Measurements from ENCODE around the gene CDK11B.
A peak's percentile ranks its signal among the peaks of the same experiment; 100 is the strongest.

Gene CDK11B

DNA sequence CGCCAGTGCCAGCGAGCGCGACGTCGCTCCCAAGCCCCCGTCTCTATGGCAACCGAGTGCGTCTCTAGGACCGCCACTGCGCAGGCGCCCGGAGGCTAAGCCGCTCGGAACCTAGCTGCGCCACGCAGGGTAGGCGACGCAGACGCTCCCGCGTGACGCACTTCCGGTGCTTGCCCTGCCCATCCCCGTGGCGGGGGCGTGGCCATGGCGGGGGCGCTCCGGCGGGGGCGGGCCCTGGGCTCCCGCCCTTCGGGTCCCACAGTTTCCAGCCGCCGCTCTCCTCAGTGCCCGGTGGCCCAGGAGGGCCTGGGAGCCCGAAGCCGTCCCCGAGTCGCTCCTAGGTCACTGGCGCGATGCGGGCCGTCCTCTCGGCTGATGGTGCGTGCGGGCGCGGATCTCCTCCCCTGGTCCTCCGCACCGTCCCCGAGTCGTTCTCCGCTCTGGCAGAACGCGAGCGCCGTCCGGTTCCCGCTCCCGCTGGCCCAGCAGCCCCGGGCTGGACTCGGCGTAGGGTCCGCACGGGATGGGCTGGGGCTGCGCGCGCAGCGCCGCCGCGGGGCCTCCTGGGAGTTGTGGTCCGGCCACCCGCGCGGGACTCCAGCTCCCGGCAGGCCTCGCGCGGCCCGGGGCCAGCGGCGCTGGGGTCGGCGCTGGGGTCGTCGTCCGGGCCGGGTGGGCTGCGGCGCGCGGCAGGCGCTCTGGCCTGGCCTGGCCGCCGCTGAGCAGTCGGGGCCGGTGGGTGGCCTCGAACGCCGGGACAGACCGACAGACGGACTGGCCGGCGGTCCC, 43.4 kb downstream of the CDK11B start, which contains the start of gene MIB2:
MIB2 (plus strand) TSS at position 245 of the 789 bp plus-strand sequence. CDS start 7,953 bp downstream, outside the sequence.
- peak; percentile 100 for DNase-seq (ENCODE audit: low spot score)

GRCh38 chr1:1614954-1615255, 43.9 kb downstream of the CDK11B start:
- no peak for DNase-seq (ENCODE audit: low spot score)

DNA sequence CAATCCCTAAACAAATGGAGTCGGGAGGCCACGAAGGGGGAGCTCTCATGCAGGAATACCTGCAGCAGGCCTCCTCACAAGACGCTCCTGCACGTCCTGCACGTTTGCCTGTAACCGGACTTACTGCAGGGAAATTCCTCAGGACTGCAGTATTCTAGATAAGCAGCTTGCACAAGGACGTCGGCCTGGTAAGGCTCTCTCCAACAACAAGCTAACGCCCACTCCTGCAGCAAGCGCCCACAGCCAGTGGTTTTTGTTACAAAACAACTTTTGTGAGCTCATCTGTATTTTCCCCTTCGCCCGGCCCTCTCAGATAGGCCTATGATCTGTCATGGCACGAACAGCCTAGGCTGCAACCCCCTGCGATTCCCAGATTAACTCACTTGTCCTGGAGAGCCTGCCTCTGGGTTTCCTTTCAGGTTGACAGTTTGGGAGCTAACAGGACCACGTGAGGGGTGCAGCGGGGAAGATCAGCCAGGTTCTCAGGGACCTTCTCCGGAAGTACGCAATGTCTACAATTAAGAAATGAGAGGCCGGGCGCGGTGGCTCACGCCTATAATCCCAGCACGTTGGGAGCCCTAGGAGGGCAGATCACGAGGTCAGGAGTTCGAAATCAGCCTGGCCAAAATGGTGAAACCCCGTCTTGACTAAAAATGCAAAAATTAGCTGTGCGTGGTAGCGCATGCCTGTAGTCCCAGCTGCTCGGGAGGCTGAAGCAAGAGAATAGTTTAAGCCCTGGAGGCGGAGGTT, 44.4 kb downstream of the CDK11B start:
- DNase-seq (ENCODE audit: low spot score): peak; percentile 76

GRCh38 chr1:1613509-1614082, 45.2 kb downstream of the CDK11B start:
- DNase-seq (ENCODE audit: low spot score): no peak

- DNase-seq (ENCODE audit: low spot score): no peak
Measured at GRCh38 chr1:1612104-1612400, 46.8 kb downstream of the CDK11B start.

DNA sequence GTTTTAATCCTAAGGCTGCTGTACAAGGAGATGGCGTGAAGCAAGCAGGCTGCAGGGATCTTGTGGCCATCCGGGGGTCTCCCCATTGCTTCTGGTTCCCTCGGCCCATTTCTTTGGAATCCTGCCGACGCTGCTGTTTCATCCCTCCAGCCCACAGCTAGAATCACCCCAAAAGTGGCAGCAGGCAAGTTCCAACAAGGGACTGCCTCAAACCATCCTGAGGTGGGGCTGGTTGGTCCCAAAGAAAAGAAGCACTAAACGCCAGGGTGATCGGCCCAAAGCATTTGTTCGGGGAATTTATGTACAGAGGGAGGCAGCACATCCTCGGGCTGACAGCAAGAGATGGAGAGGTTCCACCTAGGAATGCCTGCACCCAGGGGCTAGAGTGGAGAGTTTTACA, 48.0 kb downstream of the CDK11B start:
- no peak for DNase-seq (ENCODE audit: low spot score)

DNA sequence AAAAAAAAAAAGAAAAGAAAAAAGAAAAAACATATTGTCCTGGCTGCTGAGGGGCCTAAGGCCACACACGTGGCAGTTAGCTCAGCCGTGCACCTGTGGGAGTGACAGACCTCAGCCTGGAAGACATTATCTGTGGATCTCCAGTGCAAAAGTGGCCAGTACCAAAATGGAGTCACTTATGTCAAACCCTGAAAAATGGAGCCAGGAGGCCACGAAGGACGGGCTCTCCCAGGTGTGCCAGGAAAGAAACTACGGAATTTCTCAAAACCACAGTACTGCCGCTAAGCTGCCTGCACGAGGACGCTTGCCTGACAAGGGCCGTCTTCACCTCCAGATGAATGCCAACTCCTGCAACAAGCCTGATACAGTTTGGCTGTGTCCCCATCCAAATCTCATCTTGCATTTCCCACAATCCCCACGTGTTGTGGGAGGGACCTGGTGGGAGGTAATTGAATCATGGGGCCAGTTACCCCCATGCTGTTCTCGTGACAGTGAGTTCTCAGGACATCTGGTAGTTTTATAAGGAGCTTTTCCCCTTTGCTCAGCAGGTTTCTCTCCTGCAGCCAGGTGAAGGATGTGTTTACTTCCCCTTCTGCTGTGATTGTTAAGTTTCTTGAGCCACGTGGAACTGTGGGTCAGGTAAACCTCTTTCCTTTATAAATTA, 48.9 kb downstream of the CDK11B start:
- DNase-seq (ENCODE audit: low spot score): no peak

GRCh38 chr1:1606232-1606631, 52.6 kb downstream of the CDK11B start:
- no peak for DNase-seq (ENCODE audit: low spot score)

DNA sequence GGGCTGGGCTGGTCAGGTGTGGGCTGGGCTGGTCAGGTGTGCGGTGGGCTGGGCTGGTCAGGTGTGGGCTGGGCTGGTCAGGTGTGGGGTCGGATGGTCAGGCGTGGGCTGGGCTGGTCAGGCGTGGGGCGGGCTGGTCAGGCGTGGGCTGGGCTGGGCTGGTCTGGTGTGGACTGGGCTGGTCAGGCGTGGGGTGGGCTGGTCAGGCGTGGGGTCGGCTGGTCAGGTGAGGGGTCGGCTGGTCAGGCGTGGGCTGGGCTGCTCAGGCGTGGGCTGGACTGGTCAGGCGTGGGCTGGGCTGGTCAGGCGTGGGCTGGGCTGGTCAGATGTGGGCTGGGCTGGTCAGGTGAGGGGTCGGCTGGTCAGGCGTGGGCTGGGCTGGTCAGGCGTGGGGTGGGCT, 53.1 kb downstream of the CDK11B start:
- no peak for DNase-seq (ENCODE audit: low spot score)

- no peak for DNase-seq (ENCODE audit: low spot score)
Measured at GRCh38 chr1:1605034-1605591, 53.7 kb downstream of the CDK11B start.

- DNase-seq (ENCODE audit: low spot score): no peak
Measured at GRCh38 chr1:1604374-1605033, 54.3 kb downstream of the CDK11B start.

- DNase-seq (ENCODE audit: low spot score): no peak
Measured at GRCh38 chr1:1603671-1604373, 55.0 kb downstream of the CDK11B start.

GRCh38 chr1:1602968-1603506, 55.8 kb downstream of the CDK11B start:
- DNase-seq (ENCODE audit: low spot score): no peak

GRCh38 chr1:1602304-1602967, 56.4 kb downstream of the CDK11B start:
- no peak for DNase-seq (ENCODE audit: low spot score)

DNA sequence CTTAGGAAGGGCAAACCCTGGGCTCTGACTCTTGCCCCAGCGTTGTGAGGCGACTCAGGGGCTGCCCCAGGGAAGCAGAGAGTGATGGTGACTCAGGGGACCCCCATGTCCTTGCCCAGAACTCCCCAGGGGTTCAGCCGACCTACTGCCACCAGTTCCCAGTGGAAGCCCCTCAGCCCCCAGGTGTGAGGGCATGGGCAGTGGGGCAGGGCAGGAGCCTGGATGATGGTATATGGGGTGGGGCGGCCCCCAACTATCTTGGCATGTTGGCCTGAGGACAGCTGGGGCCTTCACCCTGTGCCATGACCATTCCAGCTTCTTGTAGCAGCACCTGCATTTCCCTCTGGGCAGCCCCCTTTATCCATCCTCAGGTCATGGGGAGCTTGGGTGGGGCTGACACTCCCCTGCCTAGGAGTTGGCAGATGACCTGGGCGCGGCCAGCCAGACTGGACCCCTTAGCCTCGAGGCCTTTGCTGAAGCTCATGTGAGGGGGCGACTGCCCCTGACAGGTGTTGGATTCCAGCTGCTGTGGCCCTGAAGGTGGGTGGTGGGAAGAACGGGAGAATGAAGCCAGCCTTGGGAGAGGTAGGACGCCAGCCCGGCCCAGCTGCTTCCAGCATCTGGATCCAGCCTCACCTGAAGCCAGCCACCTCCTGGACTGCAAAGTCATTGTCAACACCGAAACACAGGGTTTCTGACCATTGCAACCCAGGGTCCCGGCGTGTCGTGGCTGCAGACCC, 57.1 kb downstream of the CDK11B start:
- no peak for DNase-seq (ENCODE audit: low spot score)

- DNase-seq (ENCODE audit: low spot score): no peak
Measured at GRCh38 chr1:1600861-1601563, 57.8 kb downstream of the CDK11B start.

GRCh38 chr1:1599935-1600860, 58.6 kb downstream of the CDK11B start, which contains the start of gene FNDC10:
Gene FNDC10, minus strand, starts transcription at chr1:1600135. Its CDS starts 120 bp downstream, at chr1:1600015.
- DNase-seq (ENCODE audit: low spot score): peak; percentile 55
